GM18858 (cell line): ENCODE data around the gene MAP1LC3A.

Source experiments
- ATAC-seq: cut with Tn5 transposase; IDR thresholded peaks from one replicate; pipeline ENCODE4 v1.9.1; 2021; ENCODE audit not compliant: unreplicated experiment

Gene MAP1LC3A

GRCh38 chr20:34547844-34548613 is 10.5 kb upstream of the MAP1LC3A start:
- ATAC-seq, result no peak

- no peak for ATAC-seq
These were observed 9.1 kb upstream of the MAP1LC3A start for GRCh38 chr20:34549291-34549928.

GRCh38 chr20:34549929-34550305 is 8.6 kb upstream of the MAP1LC3A start:
- ATAC-seq, result no peak

GRCh38 chr20:34552569-34552968 is 5.9 kb upstream of the MAP1LC3A start:
- ATAC-seq, result no peak

GRCh38 chr20:34553366-34553867 is 5.1 kb upstream of the MAP1LC3A start:
- ATAC-seq, result no peak

GRCh38 chr20:34557936-34558319 is 590 bp upstream of the MAP1LC3A start:
- no peak for ATAC-seq

GRCh38 chr20:34559311-34560140 is 1.0 kb downstream of the MAP1LC3A start:
- no peak for ATAC-seq

- ATAC-seq, result no peak
These were observed 1.6 kb downstream of the MAP1LC3A start for GRCh38 chr20:34560141-34560523.

GRCh38 chr20:34560614-34561013 is 2.1 kb downstream of the MAP1LC3A start:
- ATAC-seq, result no peak

- no peak for ATAC-seq
These were observed 3.1 kb downstream of the MAP1LC3A start for GRCh38 chr20:34561661-34562060.

- ATAC-seq, result no peak
These were observed 4.1 kb downstream of the MAP1LC3A start for GRCh38 chr20:34562641-34563040.

- no peak for ATAC-seq
These were observed 6.3 kb downstream of the MAP1LC3A start for GRCh38 chr20:34564833-34565232.

GRCh38 chr20:34566978-34567891 is 8.7 kb downstream of the MAP1LC3A start:
- ATAC-seq, result no peak

GRCh38 chr20:34567892-34568865 is 9.7 kb downstream of the MAP1LC3A start:
- ATAC-seq, result no peak

- no peak for ATAC-seq
These were observed 11.1 kb downstream of the MAP1LC3A start for GRCh38 chr20:34569598-34569997.

- no peak for ATAC-seq
These were observed 12.4 kb downstream of the MAP1LC3A start for GRCh38 chr20:34570859-34571306.

- ATAC-seq, result no peak
These were observed 13.2 kb downstream of the MAP1LC3A start for GRCh38 chr20:34571753-34572152.

GRCh38 chr20:34573541-34574300 is 15.2 kb downstream of the MAP1LC3A start:
- ATAC-seq, result no peak

GRCh38 chr20:34574426-34574825 is 15.9 kb downstream of the MAP1LC3A start:
- no peak for ATAC-seq
